Activated CD8-positive, alpha-beta memory T cell treated with anti-CD3 and anti-CD28 coated beads, Interleukin-2, amount 50 U/mL, for 24 hours (primary cell): ENCODE data around the gene RBMXL3.
"Not testable (repeated sequence)": the region's sequence is repeated elsewhere in the genome, so short reads cannot be mapped to it uniquely, and the experiment has no call there.

ENCODE experiments used
- DNase-seq: peaks from one replicate; pipeline ENCODE4 v3.0.0-alpha.2; 2020; ENCODE audit errors: extremely low read depth

Gene RBMXL3

GRCh38 chrX:115189110-115189509 is at the start of gene RBMXL3:
TSS of gene RBMXL3 (plus strand) at chrX:115189410. CDS start at chrX:115189442, 32 bp downstream.
- DNase-seq: no peak

- DNase-seq: no peak
Measured at GRCh38 chrX:115142057-115142456, 47.2 kb upstream of the RBMXL3 start.

GRCh38 chrX:115147220-115147619 is 42.0 kb upstream of the RBMXL3 start:
- DNase-seq: no peak

DNA sequence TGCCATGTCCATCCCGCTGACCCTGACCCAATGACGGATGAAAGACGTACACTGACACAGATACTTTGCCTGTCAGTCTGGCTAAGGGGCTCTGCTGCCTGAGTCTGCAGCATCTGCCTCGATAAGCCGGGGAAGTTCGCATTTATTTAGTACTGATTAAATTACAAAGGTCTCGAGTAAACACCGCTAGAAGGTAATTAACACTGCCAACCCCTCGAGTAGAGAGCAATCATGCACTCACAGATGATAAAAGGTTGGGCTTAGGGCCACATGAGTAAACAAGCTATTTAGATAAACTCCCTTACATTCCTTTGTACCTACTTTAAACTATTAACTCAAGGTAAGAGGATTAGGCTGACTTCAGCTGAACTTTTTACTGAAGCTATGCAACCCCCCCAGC is 16.0 kb upstream of the RBMXL3 start:
- DNase-seq: no peak

DNA sequence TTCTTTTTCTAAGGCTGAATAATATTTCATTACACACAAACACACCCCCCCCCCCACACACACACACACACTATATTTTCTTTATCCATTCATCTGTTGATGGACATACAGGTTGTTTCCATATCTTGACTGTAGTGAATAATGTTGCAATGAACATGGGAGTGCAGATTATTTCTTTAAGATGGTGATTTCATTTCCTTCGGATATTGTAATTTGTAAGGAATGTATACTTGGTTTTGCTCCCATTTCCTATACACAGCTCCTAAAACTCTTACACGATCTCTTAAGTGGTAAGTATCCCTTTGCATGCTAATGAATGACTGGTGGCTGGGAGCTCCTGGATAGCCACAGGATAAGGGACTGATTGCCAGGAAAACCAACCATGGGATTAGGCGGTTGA is 14.7 kb upstream of the RBMXL3 start:
- DNase-seq: no peak

- no peak for DNase-seq
Measured at GRCh38 chrX:115177932-115178331, 11.3 kb upstream of the RBMXL3 start.

GRCh38 chrX:115178473-115178872 is 10.7 kb upstream of the RBMXL3 start:
- DNase-seq: no peak

GRCh38 chrX:115183980-115184379 is 5.2 kb upstream of the RBMXL3 start:
- no peak for DNase-seq

GRCh38 chrX:115189646-115190635 is 731 bp downstream of the RBMXL3 start:
- no peak for DNase-seq

DNA sequence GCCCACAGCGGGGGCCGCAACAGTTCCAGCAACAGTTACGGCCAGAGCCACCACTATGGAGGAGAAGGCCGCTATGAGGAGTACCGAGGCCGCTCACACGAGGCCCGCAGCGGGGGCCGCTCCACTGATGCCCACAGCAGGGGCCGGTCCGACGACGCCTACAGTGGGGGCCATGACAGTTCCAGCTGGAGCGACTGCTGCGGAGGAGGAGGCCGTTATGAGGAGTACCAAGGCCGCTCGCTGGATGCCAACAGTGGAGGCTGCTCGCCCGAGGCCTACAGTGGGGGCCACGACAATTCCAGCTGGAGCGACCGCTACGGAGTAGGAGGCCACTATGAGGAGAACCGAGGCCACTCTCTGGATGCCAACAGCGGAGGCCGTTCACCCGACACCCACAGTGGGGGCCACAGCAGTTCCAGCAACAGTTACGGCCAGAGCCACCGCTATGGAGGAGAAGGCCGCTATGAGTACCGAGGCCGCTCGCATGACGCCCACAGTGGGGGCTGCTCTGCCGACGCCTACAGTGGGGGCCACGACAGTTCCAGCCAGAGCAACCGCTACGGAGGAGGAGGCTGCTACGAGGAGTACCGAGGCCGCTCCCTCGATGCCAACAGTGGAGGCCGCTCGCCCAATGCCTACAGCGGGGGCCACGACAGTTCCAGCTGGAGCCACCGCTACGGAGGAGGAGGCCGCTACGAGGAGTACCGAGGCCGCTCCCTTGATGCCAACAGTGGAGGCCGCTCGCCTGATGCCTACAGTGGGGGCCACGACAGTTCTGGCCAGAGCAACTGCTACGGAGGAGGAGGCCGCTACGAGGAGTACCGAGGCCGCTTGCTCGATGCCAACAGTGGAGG is 1.7 kb downstream of the RBMXL3 start:
- no peak for DNase-seq

GRCh38 chrX:115191490-115192243 is 2.5 kb downstream of the RBMXL3 start:
- DNase-seq: no peak

- no peak for DNase-seq
Measured at GRCh38 chrX:115192244-115192700, 3.1 kb downstream of the RBMXL3 start.

- no peak for DNase-seq
Measured at GRCh38 chrX:115204040-115204439, 14.8 kb downstream of the RBMXL3 start.

DNA sequence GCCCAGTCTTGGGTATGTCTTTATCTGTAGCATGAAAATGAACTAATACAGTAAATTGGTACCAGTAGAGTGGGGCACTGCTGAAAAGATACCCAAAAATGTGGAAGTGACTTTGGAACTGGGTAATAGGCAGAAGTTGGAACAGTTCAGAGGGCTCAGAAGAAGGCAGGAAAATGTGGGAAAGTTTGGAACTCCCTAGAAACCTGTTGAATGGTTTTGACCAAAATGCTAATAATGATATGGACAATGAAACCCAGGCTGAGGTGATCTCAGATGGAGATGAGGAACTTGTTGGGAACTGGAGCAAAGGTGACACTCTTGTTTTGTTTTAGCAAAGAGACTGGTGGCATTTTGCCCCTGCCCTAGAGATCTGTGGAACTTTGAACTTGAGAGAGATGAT is 20.3 kb downstream of the RBMXL3 start:
- not testable (repeated sequence) for DNase-seq

DNA sequence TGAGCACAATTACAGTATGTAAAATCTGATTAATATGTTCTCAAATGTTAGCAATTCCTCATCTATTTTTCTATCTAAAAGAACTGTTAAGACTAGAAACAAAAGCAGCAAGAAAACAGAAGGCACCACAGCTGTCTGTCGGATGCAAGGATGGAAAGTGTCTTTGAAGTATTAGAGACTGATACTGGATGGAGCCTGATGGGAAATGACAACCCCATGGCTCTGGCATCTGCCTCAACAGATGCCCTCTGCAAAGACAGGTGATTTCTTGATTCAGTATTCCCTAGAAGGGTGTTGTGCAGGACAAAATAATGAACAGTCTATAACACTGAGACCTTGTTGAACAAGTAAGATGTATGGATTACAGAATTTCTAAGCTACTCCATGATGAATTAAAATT is 24.9 kb downstream of the RBMXL3 start:
- no peak for DNase-seq

- DNase-seq: no peak
Measured at GRCh38 chrX:115214605-115215004, 25.4 kb downstream of the RBMXL3 start.

GRCh38 chrX:115217346-115217745 is 28.1 kb downstream of the RBMXL3 start:
- not testable (repeated sequence) for DNase-seq

GRCh38 chrX:115226929-115227328 is 37.7 kb downstream of the RBMXL3 start:
- no peak for DNase-seq

GRCh38 chrX:115229337-115230003 is 40.3 kb downstream of the RBMXL3 start:
- DNase-seq: no peak

DNA sequence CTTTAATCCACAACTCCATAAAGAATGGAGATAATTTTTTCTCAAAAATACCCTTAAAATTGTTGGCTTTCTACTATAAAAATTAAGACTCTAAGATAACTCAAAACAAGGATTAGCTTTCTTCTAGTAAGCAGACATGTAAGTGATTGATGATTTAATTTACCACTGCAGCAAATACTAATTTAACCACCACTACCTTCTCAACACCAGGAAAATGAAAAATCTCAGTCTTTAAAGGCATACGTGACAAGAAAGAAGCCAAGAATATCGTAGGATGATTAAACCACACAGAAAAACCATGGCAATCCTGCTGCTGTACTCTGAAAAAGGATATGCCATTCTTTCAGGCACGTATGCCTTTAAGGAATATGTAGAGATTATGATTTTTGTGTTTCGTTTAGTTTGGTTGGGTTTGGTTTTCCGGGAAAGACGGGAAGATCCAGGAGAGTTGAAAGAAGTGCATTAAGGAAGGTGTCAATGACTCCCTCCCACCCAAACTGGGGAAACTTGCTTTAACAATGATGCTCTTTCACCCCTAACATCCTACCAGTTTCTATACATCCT is 43.8 kb downstream of the RBMXL3 start:
- DNase-seq: no peak
